Astrocyte (in vitro differentiated cells and primary cell): Measurements from ENCODE around the gene ANKRD11. TPM values are rescaled to one million over a fixed set of nuclear protein-coding genes. Genes with fewer than 3 reads are reported as not detected.

Source experiments
- DNase-seq: peaks from one replicate; pipeline ENCODE4 v3.0.0-alpha.2; 2010; ENCODE audit warnings: low read depth
- FAIRE-seq: peaks from 2 replicates; lab custom pipeline; 2011; peaks lifted over from hg19 to GRCh38; lab: Jason Lieb, UNC
- H2AFZ ChIP-seq: 2 replicates; pipeline ENCODE4 v1.6.0; 2012; ENCODE audit warnings: low read depth, low read length, inconsistent platforms
- H3K27ac ChIP-seq: 2 replicates; pipeline ENCODE4 v1.5.1; 2011; ENCODE audit warnings: low read depth, low read length, inconsistent platforms
- H3K27me3 ChIP-seq: 2 replicates; pipeline ENCODE4 v1.6.0; 2011; ENCODE audit warnings: low read length, inconsistent platforms; ENCODE audit not compliant: insufficient read depth
- H3K36me3 ChIP-seq: 2 replicates; pipeline ENCODE4 v1.5.1; 2011; ENCODE audit warnings: low read length, inconsistent platforms; ENCODE audit not compliant: insufficient read depth
- H3K4me1 ChIP-seq: 2 replicates; pipeline ENCODE4 v1.5.1; 2011; ENCODE audit warnings: low read length, inconsistent platforms; ENCODE audit not compliant: insufficient read depth
- H3K4me2 ChIP-seq: 2 replicates; pipeline ENCODE4 v1.6.0; 2012; ENCODE audit warnings: low read length, inconsistent platforms
- H3K4me3 ChIP-seq: 2 replicates; pipeline ENCODE4 v1.5.1; 2011; ENCODE audit warnings: low read depth, mild to moderate bottlenecking, low read length, inconsistent platforms; ENCODE audit not compliant: insufficient read depth
- H3K79me2 ChIP-seq: 2 replicates; pipeline ENCODE4 v1.6.0; 2012; ENCODE audit warnings: mild to moderate bottlenecking, low read length, inconsistent platforms; ENCODE audit not compliant: insufficient read depth
- H3K9ac ChIP-seq: 2 replicates; pipeline ENCODE4 v1.6.0; 2012; ENCODE audit warnings: mild to moderate bottlenecking, low read length, inconsistent platforms
- H3K9me3 ChIP-seq: 2 replicates; pipeline ENCODE4 v1.5.1; 2012; ENCODE audit warnings: low read depth, mild to moderate bottlenecking, low read length, inconsistent platforms; ENCODE audit not compliant: insufficient read depth
- H4K20me1 ChIP-seq: 2 replicates; pipeline ENCODE4 v1.6.0; 2012; ENCODE audit warnings: low read length, inconsistent platforms; ENCODE audit not compliant: insufficient read depth
- H3K27ac Mint-ChIP-seq: one replicate; pipeline ENCODE4 v1.8.0; 2021; ENCODE audit warnings: mild to moderate bottlenecking, mixed read lengths; ENCODE audit not compliant: unreplicated experiment
- H3K27me3 Mint-ChIP-seq: one replicate; pipeline ENCODE4 v1.8.0; 2021; ENCODE audit warnings: low read depth, mixed read lengths; ENCODE audit not compliant: unreplicated experiment
- H3K36me3 Mint-ChIP-seq: one replicate; pipeline ENCODE4 v1.8.0; 2021; ENCODE audit warnings: low read depth, mixed read lengths; ENCODE audit not compliant: unreplicated experiment
- H3K4me1 Mint-ChIP-seq: one replicate; pipeline ENCODE4 v1.8.0; 2021; ENCODE audit warnings: low read depth, mixed read lengths; ENCODE audit not compliant: unreplicated experiment
- H3K4me3 Mint-ChIP-seq: one replicate; pipeline ENCODE4 v1.8.0; 2021; ENCODE audit warnings: mild to moderate bottlenecking, moderate library complexity, mixed read lengths; ENCODE audit not compliant: unreplicated experiment
- H3K9me3 Mint-ChIP-seq: one replicate; pipeline ENCODE4 v1.8.0; 2021; ENCODE audit warnings: mild to moderate bottlenecking, mixed read lengths; ENCODE audit not compliant: unreplicated experiment
- CTCF ChIP-seq: IDR thresholded peaks from 2 replicates; pipeline ENCODE4 v1.5.1; 2011; ENCODE audit warnings: low read depth, mild to moderate bottlenecking, inconsistent platforms, low read length, moderate library complexity; ENCODE audit not compliant: insufficient read depth
- EZH2 ChIP-seq: IDR thresholded peaks from 2 replicates; pipeline ENCODE4 v1.6.1; 2012; ENCODE audit warnings: mild to moderate bottlenecking, low read length, inconsistent platforms; ENCODE audit not compliant: insufficient read depth
- total RNA-seq: library from RNA; stranded (reverse); gene quantifications from 2 replicates; pipeline ENCODE4 v1.2.1, GENCODE V29; 2021

ANKRD11 gene
- total RNA-seq, 1 donor from 2014 or later: 213 TPM

- H3K27ac ChIP-seq: no peak overlapping the region
- H3K4me3 ChIP-seq: no peak overlapping the region
- Mint-ChIP-seq H3K36me3 (peaks cover 19% of the 10 kb centered on the region), H3K4me3 (no peak overlapping the region), H3K27ac (no peak overlapping the region), H3K27me3 (no peaks in the 10 kb centered on the region), H3K4me1 (no peaks in the 10 kb centered on the region), H3K9me3 (no peaks in the 10 kb centered on the region)
- H4K20me1 ChIP-seq: peaks cover 58% of the 10 kb centered on the region
- no peak overlapping the region for H3K4me2 ChIP-seq
- H3K9me3 ChIP-seq: no peaks in the 10 kb centered on the region
- no peak overlapping the region for H2AFZ ChIP-seq
- H3K4me1 ChIP-seq: peaks cover 10% of the 10 kb centered on the region
- DNase-seq: no peak
- FAIRE-seq: no peak
- H3K79me2 ChIP-seq: peaks cover 24% of the 10 kb centered on the region
- no peak for TF ChIP-seq CTCF
- TF ChIP-seq EZH2: no peak
- H3K27me3 ChIP-seq: no peaks in the 10 kb centered on the region
- H3K9ac ChIP-seq: no peak overlapping the region
- peaks cover 10% of the 10 kb centered on the region for H3K36me3 ChIP-seq
Measured at GRCh38 chr16:89272631-89273030, 217.7 kb downstream of the ANKRD11 start.

GRCh38 chr16:89270666-89271345 is 219.6 kb downstream of the ANKRD11 start:
- Histone ChIP-seq H3K36me3 (peaks cover 14% of the 10 kb centered on the region), H3K27me3 (no peaks in the 10 kb centered on the region), H3K79me2 (peaks cover 13% of the 10 kb centered on the region), H3K9me3 (no peaks in the 10 kb centered on the region), H4K20me1 (peaks cover 46% of the 10 kb centered on the region), H3K4me1 (peaks cover 10% of the 10 kb centered on the region), H3K9ac (no peak overlapping the region), H2AFZ (no peak overlapping the region), H3K4me2 (no peak overlapping the region), H3K4me3 (no peak overlapping the region), H3K27ac (no peak overlapping the region)
- FAIRE-seq (no peak), DNase-seq (no peak)
- H3K27me3 Mint-ChIP-seq: no peaks in the 10 kb centered on the region
- H3K4me1 Mint-ChIP-seq: no peaks in the 10 kb centered on the region
- H3K36me3 Mint-ChIP-seq: peaks cover 17% of the 10 kb centered on the region
- H3K4me3 Mint-ChIP-seq: no peak overlapping the region
- no peak overlapping the region for H3K27ac Mint-ChIP-seq
- H3K9me3 Mint-ChIP-seq: no peaks in the 10 kb centered on the region
- TF ChIP-seq CTCF (no peak), EZH2 (no peak)
